GM23248 (cell line): ENCODE measurements around the gene LDLRAD4.

ENCODE experiments used
- EZH2 ChIP-seq: fragments of 200-600 bp; sonication (generic); IDR thresholded peaks from 2 replicates; pipeline ENCODE4 v1.6.1; 2018; ENCODE audit warnings: antibody characterized with exemption, mild to moderate bottlenecking; ENCODE audit not compliant: insufficient read depth, poor library complexity, severe bottlenecking
- EZH2phosphoT487 ChIP-seq: fragments of 200-600 bp; sonication (generic); IDR thresholded peaks from 2 replicates; pipeline ENCODE4 v1.6.1; 2018; ENCODE audit warnings: antibody characterized with exemption, moderate library complexity, mild to moderate bottlenecking, low read depth; ENCODE audit not compliant: insufficient read depth

- TF ChIP-seq EZH2, result no peak
- no peak for TF ChIP-seq EZH2phosphoT487
Observed at GRCh38 chr18:13547347-13547746, 328.8 kb downstream of the LDLRAD4 start.
